H1 (cell line): ENCODE results near the gene LPP. TPM values are rescaled to one million over a fixed set of nuclear protein-coding genes. Genes with fewer than 3 reads are reported as not detected.

Experiments used
- CTCF ChIA-PET: fragments of 300-600 bp; sonication (Branson Sonifier 250); formaldehyde crosslinking; loops from one replicate; lab custom pipeline; 2021; ENCODE audit not compliant: partially characterized antibody; lab: Charles Lee
- POLR2A ChIA-PET: fragments of 300-600 bp; sonication (Branson Sonifier 250); formaldehyde crosslinking; loops from one replicate; lab custom pipeline; 2021; ENCODE audit warnings: inconsistent platforms; ENCODE audit not compliant: partially characterized antibody; lab: Charles Lee
- DNase-seq, 2 experiments: peaks; one replicate each; pipeline versions ENCODE4 v3.0.0 to v3.0.0-alpha.2; 2010 to 2022; ENCODE audit warnings: low spot score in 2 of 2, low read depth in 1 of 2, mixed read lengths in 1 of 2
- FAIRE-seq: peaks from 2 replicates; lab custom pipeline; 2011; peaks lifted over from hg19 to GRCh38; lab: Jason Lieb, UNC
- H2AFZ ChIP-seq: 2 replicates; pipeline ENCODE4 v1.8.1; 2012; ENCODE audit warnings: low read length, inconsistent platforms
- H2AK5ac ChIP-seq: 2 replicates; pipeline ENCODE4 v1.6.1; 2013; ENCODE audit warnings: low read depth, low read length
- H2BK120ac ChIP-seq: replicated peaks from 2 replicates; pipeline ENCODE3; 2013; ENCODE audit warnings: low read depth, low read length, inconsistent platforms
- H2BK12ac ChIP-seq: 2 replicates; pipeline ENCODE4 v1.6.1; 2013; ENCODE audit warnings: low read depth, low read length
- H2BK15ac ChIP-seq: 2 replicates; pipeline ENCODE4 v1.6.1; 2013; ENCODE audit warnings: low read length
- H2BK20ac ChIP-seq: 2 replicates; pipeline ENCODE4 v1.6.1; 2013; ENCODE audit warnings: low read length
- H2BK5ac ChIP-seq: 2 replicates; pipeline ENCODE4 v1.6.1; 2013; ENCODE audit warnings: low read depth, low read length
- H3K14ac ChIP-seq: 2 replicates; pipeline ENCODE4 v1.6.1; 2013; ENCODE audit warnings: inconsistent platforms; ENCODE audit not compliant: insufficient read length
- H3K18ac ChIP-seq: 2 replicates; pipeline ENCODE4 v1.6.1; 2013; ENCODE audit warnings: low read length; ENCODE audit errors: extremely low read depth
- H3K23ac ChIP-seq: 2 replicates; pipeline ENCODE4 v1.6.1; 2013; ENCODE audit warnings: inconsistent platforms; ENCODE audit not compliant: insufficient read length
- H3K23me2 ChIP-seq: 2 replicates; pipeline ENCODE4 v1.6.1; 2013; ENCODE audit warnings: low read depth, low read length
- H3K27ac ChIP-seq: 2 replicates; pipeline ENCODE4 v1.6.1; 2011; ENCODE audit warnings: low read depth, low read length, inconsistent platforms
- H3K27me3 ChIP-seq, 4 experiments: replicated peaks in 1 of 4; 1 replicate in 1 of 4; 2 replicates in 3 of 4; pipeline versions ENCODE4 v1.6.1 to v1.8.1; 2011 to 2013; ENCODE audit warnings: low read length in 3 of 4, mild to moderate bottlenecking in 3 of 4, inconsistent platforms in 2 of 4, mixed read lengths in 2 of 4, moderate library complexity in 1 of 4; ENCODE audit not compliant: control insufficient read depth in 3 of 4, insufficient read depth in 3 of 4; ENCODE audit errors: extremely low read depth in 1 of 4
- H3K36me3 ChIP-seq, 4 experiments: 2 replicates each; pipeline versions ENCODE4 v1.6.1 to v1.8.1; 2011 to 2013; ENCODE audit warnings: mild to moderate bottlenecking in 4 of 4, low read length in 3 of 4, moderate library complexity in 2 of 4, control low read depth in 1 of 4, inconsistent platforms in 1 of 4; ENCODE audit not compliant: insufficient read depth in 4 of 4, control insufficient read depth in 2 of 4
- H3K4ac ChIP-seq: replicated peaks from 2 replicates; pipeline ENCODE3; 2013; ENCODE audit warnings: low read length, low read depth, mixed read lengths, inconsistent platforms; ENCODE audit not compliant: insufficient read length
- H3K4me1 ChIP-seq, 4 experiments: replicated peaks in 1 of 4; 1 replicate in 1 of 4; 2 replicates in 3 of 4; pipeline versions ENCODE4 v1.6.1 to v1.8.1; 2011 to 2013; ENCODE audit warnings: low read length in 3 of 4, inconsistent platforms in 2 of 4, mixed read lengths in 1 of 4; ENCODE audit not compliant: insufficient read depth in 4 of 4, control insufficient read depth in 3 of 4
- H3K4me2 ChIP-seq, 2 experiments: 2 replicates each; pipeline versions ENCODE4 v1.6.1 to v1.8.1; 2011 to 2013; ENCODE audit warnings: low read depth in 2 of 2, low read length in 2 of 2, control low read depth in 1 of 2, inconsistent platforms in 1 of 2, mild to moderate bottlenecking in 1 of 2; ENCODE audit not compliant: insufficient read depth in 1 of 2
- H3K4me3 ChIP-seq, 4 experiments: fragments of 200-600, 300-600 bp in 1 of 4; sonication (generic), shearing (Covaris generic), sonication (Bioruptor Twin) in 1 of 4; 2 replicates each; pipeline versions ENCODE4 v1.5.1 to v1.8.1; 2011 to 2016; ENCODE audit warnings: low read length in 4 of 4, low read depth in 3 of 4, control low read depth in 2 of 4, inconsistent platforms in 2 of 4, mild to moderate bottlenecking in 2 of 4, mixed read lengths in 1 of 4, moderate library complexity in 1 of 4; ENCODE audit not compliant: insufficient read depth in 2 of 4; ENCODE audit errors: extremely low read depth in 1 of 4
- H3K56ac ChIP-seq: replicated peaks from 2 replicates; pipeline ENCODE3; 2013; ENCODE audit warnings: low read depth, mild to moderate bottlenecking, mixed read lengths, low read length, inconsistent platforms; ENCODE audit not compliant: insufficient read length
- H3K79me1 ChIP-seq: 2 replicates; pipeline ENCODE4 v1.6.1; 2013; ENCODE audit warnings: low read depth, low read length, control low read depth
- H3K79me2 ChIP-seq, 2 experiments: 2 replicates each; pipeline versions ENCODE4 v1.6.1 to v1.8.1; 2012 to 2013; ENCODE audit warnings: low read length in 2 of 2, mild to moderate bottlenecking in 2 of 2, inconsistent platforms in 1 of 2; ENCODE audit not compliant: insufficient read depth in 2 of 2, control insufficient read depth in 1 of 2
- H3K9ac ChIP-seq, 4 experiments: replicated peaks in 1 of 4; 1 replicate in 1 of 4; 2 replicates in 3 of 4; pipeline versions ENCODE4 v1.6.1 to v1.8.1; 2011 to 2013; ENCODE audit warnings: low read depth in 3 of 4, low read length in 3 of 4, control low read depth in 2 of 4, mild to moderate bottlenecking in 2 of 4, moderate library complexity in 2 of 4, inconsistent platforms in 1 of 4; ENCODE audit errors: extremely low read depth in 1 of 4
- H3K9me3 ChIP-seq, 2 experiments: 2 replicates each; pipeline versions ENCODE4 v1.6.1 to v1.8.1; 2012 to 2013; ENCODE audit warnings: mild to moderate bottlenecking in 2 of 2, moderate library complexity in 2 of 2, control low read depth in 1 of 2, inconsistent platforms in 1 of 2, low read depth in 1 of 2, low read length in 1 of 2, mixed read lengths in 1 of 2; ENCODE audit not compliant: insufficient read depth in 2 of 2
- H4K20me1 ChIP-seq, 2 experiments: replicated peaks in 1 of 2; 2 replicates each; pipeline versions ENCODE3 to v1.8.1; 2011 to 2013; ENCODE audit warnings: inconsistent platforms in 2 of 2, low read length in 2 of 2, mild to moderate bottlenecking in 1 of 2; ENCODE audit not compliant: insufficient read depth in 2 of 2, control insufficient read depth in 1 of 2
- H4K5ac ChIP-seq: 2 replicates; pipeline ENCODE4 v1.6.1; 2013; ENCODE audit warnings: low read length, low read depth, mixed read lengths, inconsistent platforms; ENCODE audit not compliant: insufficient read length
- H4K8ac ChIP-seq: 2 replicates; pipeline ENCODE4 v1.8.0; 2013; ENCODE audit warnings: mild to moderate bottlenecking, moderate library complexity, low read length, inconsistent platforms; ENCODE audit not compliant: insufficient read depth; ENCODE audit errors: extremely low read depth
- H4K91ac ChIP-seq: replicated peaks from 2 replicates; pipeline ENCODE3; 2013; ENCODE audit warnings: low read length, mixed read lengths, inconsistent platforms; ENCODE audit not compliant: insufficient read length
- CBX5 ChIP-seq: fragments of 300-800, 300-1000 bp; sonication (generic); IDR thresholded peaks from 2 replicates; pipeline ENCODE4 v1.7.1; 2016; ENCODE audit warnings: antibody characterized with exemption, low read length, low read depth
- CHD1 ChIP-seq: IDR thresholded peaks from 2 replicates; pipeline ENCODE4 v1.6.1; 2012; ENCODE audit warnings: low read depth, low read length, improper control_type of control experiment
- CTBP2 ChIP-seq: IDR thresholded peaks from 2 replicates; pipeline ENCODE4 v1.7.0; 2011; ENCODE audit warnings: borderline replicate concordance, mild to moderate bottlenecking, moderate library complexity, mixed read lengths, low read length; ENCODE audit not compliant: insufficient read depth, insufficient read length
- HDAC2 ChIP-seq, 2 experiments: fragments of 300-600 bp in 1 of 2; sonication (generic) in 1 of 2; IDR thresholded peaks; 2 replicates each; pipeline ENCODE4 v1.6.1; 2011 to 2012; ENCODE audit warnings: low read depth in 2 of 2, low read length in 2 of 2, mild to moderate bottlenecking in 2 of 2, moderate library complexity in 2 of 2, borderline replicate concordance in 1 of 2, inconsistent platforms in 1 of 2
- HDAC6 ChIP-seq: IDR thresholded peaks from one replicate; pipeline ENCODE4 v1.7.1; 2012; ENCODE audit warnings: low read depth, mild to moderate bottlenecking, inconsistent platforms, low read length, moderate library complexity
- NANOG ChIP-seq: IDR thresholded peaks from 2 replicates; pipeline ENCODE4 v1.6.1; 2011; ENCODE audit warnings: low read length, low read depth, mild to moderate bottlenecking, inconsistent platforms; ENCODE audit not compliant: insufficient read depth, poor library complexity, severe bottlenecking
- POLR2A ChIP-seq, 2 experiments: IDR thresholded peaks; 1 replicate in 1 of 2; 2 replicates in 1 of 2; pipeline ENCODE4 v1.6.1; 2011; ENCODE audit warnings: low read depth in 2 of 2, low read length in 2 of 2, mild to moderate bottlenecking in 2 of 2; ENCODE audit errors: control extremely low read depth in 1 of 2
- RNF2 ChIP-seq: fragments of 200-900, 300-1000 bp; sonication (generic); IDR thresholded peaks from 2 replicates; pipeline ENCODE4 v1.7.1; 2016; ENCODE audit warnings: borderline replicate concordance, low read depth, mild to moderate bottlenecking, antibody characterized with exemption, low read length; ENCODE audit not compliant: poor library complexity, severe bottlenecking; ENCODE audit errors: missing control alignments
- TEAD4 ChIP-seq: IDR thresholded peaks from 2 replicates; pipeline ENCODE4 v1.6.1; 2012; ENCODE audit warnings: low read depth, low read length, inconsistent platforms, mixed read lengths
- WGBS, 2 experiments: shearing (Covaris generic) in 1 of 2; methylation state at CpG; one replicate each; pipeline versions ENCODE4 v1.1.6 to v1.1.7; 2013 to 2015; ENCODE audit warnings: low lambda C conversion rate in 2 of 2, mixed read lengths in 2 of 2, inconsistent platforms in 1 of 2, low coverage in 1 of 2, missing lambda C conversion rate in 1 of 2; ENCODE audit not compliant: insufficient replicate concordance in 2 of 2, insufficient coverage in 1 of 2, insufficient read length in 1 of 2; ENCODE audit errors: extremely low coverage in 1 of 2, missing lambda C conversion rate in 1 of 2; 5-methylcytosine and 5-hydroxymethylcytosine counted together
- polyA plus RNA-seq, 7 experiments: library from polyadenylated mRNA; depleted of rRNA in 3 of 7; stranded (reverse) in 5 of 7; unstranded in 2 of 7; fragments of >200 nt in 5 of 7; fragments of 200-250 nt in 2 of 7; gene quantifications; 1 replicate in 5 of 7; 2 replicates in 1 of 7; 4 replicates in 1 of 7; pipeline versions ENCODE4 v1.2.1 to v1.2.3, GENCODE V29; 2011 to 2013; ENCODE audit warnings: missing spikeins in 2 of 7, mixed read lengths in 2 of 7
- total RNA-seq: library from RNA; stranded (reverse); fragmentation: NEBNext Ultra II Directional; extraction: Animal tissue kit (Norgen Biotek cat#: 25700); gene quantifications from 2 replicates; pipeline ENCODE4 v1.2.1, GENCODE V29; 2021

The LPP gene
- total and polyA plus RNA-seq, 2 of the 8 experiments (the other 6 are each of a cell fraction or from before 2014, with no cell fraction given): 10.0 to 53.3 TPM

GRCh38 chr3:188558343-188559071 lies 404.6 kb downstream of the LPP start:
- Histone ChIP-seq H3K23me2 (no peaks in the 10 kb centered on the region; the same call in 1 of the 2 replicates), H3K4me2 (no peak overlapping the region), H3K14ac (no peak overlapping the region), H4K91ac (no peak overlapping the region), H2BK12ac (no peak overlapping the region), H3K4me3 (no peak overlapping the region), H2BK5ac (no peak overlapping the region), H2BK20ac (no peak overlapping the region), H3K79me1 (no peaks in the 10 kb centered on the region), H2BK15ac (no peak overlapping the region), H3K18ac (no peak overlapping the region), H3K9ac (no peak overlapping the region), H3K4me1 (no peaks in the 10 kb centered on the region), H3K79me2 (no peaks in the 10 kb centered on the region), H4K5ac (no peak overlapping the region), H4K20me1 (no peaks in the 10 kb centered on the region), H4K8ac (no peak overlapping the region), H2AFZ (no peak overlapping the region), H3K56ac (no peak overlapping the region), H3K9me3 (no peaks in the 10 kb centered on the region), H2AK5ac (no peak overlapping the region), H3K36me3 (no peaks in the 10 kb centered on the region), H3K27ac (no peak overlapping the region), H3K27me3 (no peaks in the 10 kb centered on the region), H3K23ac (no peak overlapping the region), H3K4ac (no peak overlapping the region), H2BK120ac (no peak overlapping the region)
- DNase-seq (no peak), FAIRE-seq (no peak)
- WGBS, 2 experiments: 86 to 100% methylated on average over 1 to 5 of the region's 5 CpGs
- ChIA-PET POLR2A (interaction anchor here (1.7 kb wide), 1 partner anchor 15 kb away, joined by 4 read pairs; no protein-coding TSS in a partner anchor), CTCF (no interaction called here)
- TF ChIP-seq TEAD4 (no peak), CBX5 (no peak), CHD1 (no peak), RNF2 (no peak), CTBP2 (no peak), POLR2A (IDR thresholded peaks at IDR 0.05; ENCODE audit: control extremely low read depth in 1 of 2, low read depth in 2 of 2, low read length in 2 of 2) (no peak), HDAC6 (no peak), HDAC2 (IDR thresholded peaks at IDR 0.05; ENCODE audit: borderline replicate concordance in 1 of 2, low read depth in 2 of 2, low read length in 2 of 2) (no peak), NANOG (no peak)
